Measurements from ENCODE around the gene EHD1.

DNA sequence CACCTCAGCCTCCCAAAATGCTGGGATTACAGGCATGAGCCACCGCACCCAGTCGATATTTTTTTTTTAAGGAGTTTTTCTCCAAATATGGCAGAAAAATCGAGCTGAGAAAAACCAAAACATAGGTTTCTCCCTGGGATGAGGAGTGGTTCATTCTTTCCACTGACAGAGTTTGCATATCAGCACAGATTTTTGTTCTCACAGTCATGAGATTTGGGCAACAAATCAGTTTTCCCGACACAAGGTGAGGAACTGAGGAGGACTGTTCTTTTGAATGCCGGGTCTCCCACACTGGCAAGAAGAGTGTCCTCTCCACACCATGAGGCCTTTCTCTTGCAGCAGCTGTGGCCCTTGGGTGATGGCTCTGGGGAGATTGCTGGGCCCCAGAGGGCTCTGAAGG is 3.8 kb upstream of the EHD1 start:
- TF ChIP-seq, protein P1, sequence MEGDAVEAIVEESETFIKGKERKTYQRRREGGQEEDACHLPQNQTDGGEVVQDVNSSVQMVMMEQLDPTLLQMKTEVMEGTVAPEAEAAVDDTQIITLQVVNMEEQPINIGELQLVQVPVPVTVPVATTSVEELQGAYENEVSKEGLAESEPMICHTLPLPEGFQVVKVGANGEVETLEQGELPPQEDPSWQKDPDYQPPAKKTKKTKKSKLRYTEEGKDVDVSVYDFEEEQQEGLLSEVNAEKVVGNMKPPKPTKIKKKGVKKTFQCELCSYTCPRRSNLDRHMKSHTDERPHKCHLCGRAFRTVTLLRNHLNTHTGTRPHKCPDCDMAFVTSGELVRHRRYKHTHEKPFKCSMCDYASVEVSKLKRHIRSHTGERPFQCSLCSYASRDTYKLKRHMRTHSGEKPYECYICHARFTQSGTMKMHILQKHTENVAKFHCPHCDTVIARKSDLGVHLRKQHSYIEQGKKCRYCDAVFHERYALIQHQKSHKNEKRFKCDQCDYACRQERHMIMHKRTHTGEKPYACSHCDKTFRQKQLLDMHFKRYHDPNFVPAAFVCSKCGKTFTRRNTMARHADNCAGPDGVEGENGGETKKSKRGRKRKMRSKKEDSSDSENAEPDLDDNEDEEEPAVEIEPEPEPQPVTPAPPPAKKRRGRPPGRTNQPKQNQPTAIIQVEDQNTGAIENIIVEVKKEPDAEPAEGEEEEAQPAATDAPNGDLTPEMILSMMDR (IDR thresholded peaks at IDR 0.05), result no peak
- no peak for TF ChIP-seq POLR2A (IDR thresholded peaks at IDR 0.05)

Data from esophagus squamous epithelium (tissue), 4 donors.